ENCODE measurements around the gene CORO2A.

- TF ChIP-seq NFIC (IDR thresholded peaks at IDR 0.05) (no peak), MAX (IDR thresholded peaks at IDR 0.05) (no peak), REST (IDR thresholded peaks at IDR 0.05; ENCODE audit: low read depth) (no peak), TAF1 (IDR thresholded peaks at IDR 0.05; ENCODE audit: low read depth) (no peak), FOXM1 (IDR thresholded peaks at IDR 0.05; ENCODE audit: borderline replicate concordance, low read depth) (no peak), EP300 (IDR thresholded peaks at IDR 0.05; ENCODE audit: borderline replicate concordance) (no peak), CEBPB (IDR thresholded peaks at IDR 0.05) (no peak), TEAD4 (IDR thresholded peaks at IDR 0.05) (no peak)
These were observed 6.7 kb downstream of the CORO2A start for GRCh38 chr9:98185611-98186171.

Measured in Ishikawa (cell line).